ENCODE results near the gene FRK. TPM values are rescaled to one million over a fixed set of nuclear protein-coding genes. Genes with fewer than 3 reads are reported as not detected.
A peak's percentile ranks its signal among the peaks of the same experiment; 100 is the strongest.

The FRK gene
- polyA plus RNA-seq, 1 donor (not counting 4 experiments of a cell fraction or from before 2014, with no cell fraction given) = 2.4 TPM

DNA sequence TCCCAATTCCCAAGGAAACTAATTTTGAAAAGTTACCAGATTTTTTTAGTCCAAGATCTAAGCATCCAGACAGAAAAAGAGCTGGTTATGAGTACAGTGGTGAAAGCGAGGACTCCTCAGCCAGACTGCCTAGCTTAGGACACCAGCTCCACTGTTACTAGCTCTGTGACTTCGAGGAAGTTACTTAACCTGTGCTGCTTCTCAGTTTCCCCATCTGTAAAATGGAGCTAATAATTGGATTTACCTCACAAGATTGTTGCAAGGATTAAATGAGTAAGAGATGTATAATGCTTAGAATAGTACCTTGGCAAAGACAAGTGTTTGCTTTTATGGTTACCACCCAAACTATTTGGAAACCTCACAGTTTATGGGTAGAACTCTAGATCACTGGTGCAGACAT, 41.1 kb upstream of the FRK start:
- Histone ChIP-seq H3K27ac (ENCODE audit: control insufficient read depth, insufficient read depth, low read length) (no peak overlapping the region), H3K36me3 (ENCODE audit: control insufficient read depth in 2 of 2, extremely low read depth in 1 of 2, insufficient read depth in 2 of 2, low read length in 2 of 2) (peaks cover 0 to 4% of the 10 kb centered on the region in 2 experiments), H2AFZ (ENCODE audit: control insufficient read depth, low read length) (no peak overlapping the region), H3K9ac (ENCODE audit: control insufficient read depth, extremely low read depth, insufficient read depth, low read length) (peak overlapping the region; percentile 88), H3K9me3 (ENCODE audit: control insufficient read depth, low read depth, low read length) (no peaks in the 10 kb centered on the region), H3K4me2 (ENCODE audit: control insufficient read depth, extremely low read depth, insufficient read depth, low read depth, low read length) (peak overlapping the region; percentile 78), H4K20me1 (ENCODE audit: control insufficient read depth, extremely low read depth, insufficient read depth, low read length) (no peaks in the 10 kb centered on the region), H3K9me1 (ENCODE audit: control insufficient read depth, extremely low read depth, insufficient read depth, low read length) (no peaks in the 10 kb centered on the region), H3K4me1 (ENCODE audit: control insufficient read depth, extremely low read depth, insufficient read depth, low read length) (peaks cover 11% of the 10 kb centered on the region), H3K27me3 (ENCODE audit: control insufficient read depth, extremely low read depth, insufficient read depth, low read length) (no peaks in the 10 kb centered on the region), H3K4me3 (ENCODE audit: control insufficient read depth in 2 of 3, extremely low read depth in 1 of 3, insufficient read depth in 2 of 3, low read depth in 1 of 3, low read length in 3 of 3) (peak overlapping the region; percentile 80 to 86 (median 82)), H3K79me2 (ENCODE audit: control insufficient read depth, insufficient read depth, low read length) (peaks cover 15% of the 10 kb centered on the region)
- DNase-seq (ENCODE audit: low read depth, low spot score) = no peak
- TF ChIP-seq, protein P1, sequence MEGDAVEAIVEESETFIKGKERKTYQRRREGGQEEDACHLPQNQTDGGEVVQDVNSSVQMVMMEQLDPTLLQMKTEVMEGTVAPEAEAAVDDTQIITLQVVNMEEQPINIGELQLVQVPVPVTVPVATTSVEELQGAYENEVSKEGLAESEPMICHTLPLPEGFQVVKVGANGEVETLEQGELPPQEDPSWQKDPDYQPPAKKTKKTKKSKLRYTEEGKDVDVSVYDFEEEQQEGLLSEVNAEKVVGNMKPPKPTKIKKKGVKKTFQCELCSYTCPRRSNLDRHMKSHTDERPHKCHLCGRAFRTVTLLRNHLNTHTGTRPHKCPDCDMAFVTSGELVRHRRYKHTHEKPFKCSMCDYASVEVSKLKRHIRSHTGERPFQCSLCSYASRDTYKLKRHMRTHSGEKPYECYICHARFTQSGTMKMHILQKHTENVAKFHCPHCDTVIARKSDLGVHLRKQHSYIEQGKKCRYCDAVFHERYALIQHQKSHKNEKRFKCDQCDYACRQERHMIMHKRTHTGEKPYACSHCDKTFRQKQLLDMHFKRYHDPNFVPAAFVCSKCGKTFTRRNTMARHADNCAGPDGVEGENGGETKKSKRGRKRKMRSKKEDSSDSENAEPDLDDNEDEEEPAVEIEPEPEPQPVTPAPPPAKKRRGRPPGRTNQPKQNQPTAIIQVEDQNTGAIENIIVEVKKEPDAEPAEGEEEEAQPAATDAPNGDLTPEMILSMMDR (optimal IDR thresholded peaks at IDR 0.05 in 1 of 3, IDR thresholded peaks at IDR 0.05 in 1 of 3, conservative IDR thresholded peaks at IDR 0.05 in 1 of 3; ENCODE audit: extremely low read depth in 1 of 3, insufficient read depth in 2 of 3, low read length in 3 of 3) = no peak
- no peak for TF ChIP-seq EZH2 (IDR thresholded peaks at IDR 0.05; ENCODE audit: low read length)
- dilution Hi-C loops (cut with MboI; ENCODE audit: extremely low pct_ligation_motif_present, low sequenced_read_pairs) = no loop called here
- no peak for FAIRE-seq

- DNase-seq (ENCODE audit: low read depth, low spot score) = no peak
- dilution Hi-C loops (cut with MboI; ENCODE audit: extremely low pct_ligation_motif_present, low sequenced_read_pairs) = no loop called here
Observed at GRCh38 chr6:116101302-116101718, 40.6 kb upstream of the FRK start.

More at GRCh38 chr6:116101302-116101718, 40.6 kb upstream of the FRK start:
- Histone ChIP-seq H4K20me1 (ENCODE audit: control insufficient read depth, extremely low read depth, insufficient read depth, low read length) (no peaks in the 10 kb centered on the region), H3K4me2 (ENCODE audit: control insufficient read depth, extremely low read depth, insufficient read depth, low read depth, low read length) (peak overlapping the region; percentile 78), H3K36me3 (ENCODE audit: control insufficient read depth in 2 of 2, extremely low read depth in 1 of 2, insufficient read depth in 2 of 2, low read length in 2 of 2) (peaks cover 0 to 4% of the 10 kb centered on the region in 2 experiments), H3K4me1 (ENCODE audit: control insufficient read depth, extremely low read depth, insufficient read depth, low read length) (peaks cover 11% of the 10 kb centered on the region), H3K79me2 (ENCODE audit: control insufficient read depth, insufficient read depth, low read length) (peaks cover 15% of the 10 kb centered on the region), H3K27me3 (ENCODE audit: control insufficient read depth, extremely low read depth, insufficient read depth, low read length) (no peaks in the 10 kb centered on the region), H3K27ac (ENCODE audit: control insufficient read depth, insufficient read depth, low read length) (peak overlapping the region; percentile 74), H3K4me3 (ENCODE audit: control insufficient read depth in 2 of 3, extremely low read depth in 1 of 3, insufficient read depth in 2 of 3, low read depth in 1 of 3, low read length in 3 of 3) (peak overlapping the region; percentile 80 to 86 (median 82)), H3K9me1 (ENCODE audit: control insufficient read depth, extremely low read depth, insufficient read depth, low read length) (no peaks in the 10 kb centered on the region), H3K9ac (ENCODE audit: control insufficient read depth, extremely low read depth, insufficient read depth, low read length) (peak overlapping the region; percentile 88), H2AFZ (ENCODE audit: control insufficient read depth, low read length) (peak overlapping the region; percentile 96), H3K9me3 (ENCODE audit: control insufficient read depth, low read depth, low read length) (no peaks in the 10 kb centered on the region)
- TF ChIP-seq, protein P1 (optimal IDR thresholded peaks at IDR 0.05 in 1 of 3, IDR thresholded peaks at IDR 0.05 in 1 of 3, conservative IDR thresholded peaks at IDR 0.05 in 1 of 3; ENCODE audit: extremely low read depth in 1 of 3, insufficient read depth in 2 of 3, low read length in 3 of 3) = no peak
- TF ChIP-seq EZH2 (IDR thresholded peaks at IDR 0.05; ENCODE audit: low read length) = no peak
- no peak for FAIRE-seq

All from keratinocyte (primary cell).